Coronary artery (tissue), 2 donors: Measurements from ENCODE around the gene SATB1.

Experiments used
- DNase-seq: peaks from one replicate; pipeline ENCODE4 v3.0.0-alpha.2; 2017; ENCODE audit warnings: low spot score
- H3K27ac ChIP-seq, 2 donors: fragments of 200-600 bp; sonication (generic); one replicate each; pipeline ENCODE4 v1.5.1; 2016 to 2019
- H3K4me3 ChIP-seq: fragments of 200-600 bp; sonication (generic); 2 replicates; pipeline ENCODE4 v1.5.1; 2016; ENCODE audit warnings: mild to moderate bottlenecking, moderate library complexity
- CTCF ChIP-seq: fragments of 200-600 bp; sonication (generic); IDR thresholded peaks from one replicate; pipeline ENCODE4 v1.5.1; 2019; ENCODE audit warnings: antibody characterized with exemption

The SATB1 gene

GRCh38 chr3:18297126-18297525 lies 128.0 kb downstream of the SATB1 start:
- no peak for TF ChIP-seq CTCF
- no peak for DNase-seq
- Histone ChIP-seq H3K27ac (no peak overlapping the region), H3K4me3 (no peak overlapping the region)
